B cell (primary cell): ENCODE results near the gene C1QL1.

Experiments
- EZH2 ChIP-seq: IDR thresholded peaks from 2 replicates; pipeline ENCODE4 v1.6.1; 2012; ENCODE audit warnings: borderline replicate concordance, low read depth, mild to moderate bottlenecking, moderate library complexity, low read length; ENCODE audit not compliant: insufficient read depth, poor library complexity, severe bottlenecking
- TF ChIP-seq, protein P1 (sequence below): fragments of 200-600 bp; IDR thresholded peaks from one replicate; pipeline ENCODE4 v1.8.0; 2022; ENCODE audit warnings: antibody characterized with exemption, mild to moderate bottlenecking

- TF ChIP-seq EZH2 = no peak
- TF ChIP-seq, protein P1, sequence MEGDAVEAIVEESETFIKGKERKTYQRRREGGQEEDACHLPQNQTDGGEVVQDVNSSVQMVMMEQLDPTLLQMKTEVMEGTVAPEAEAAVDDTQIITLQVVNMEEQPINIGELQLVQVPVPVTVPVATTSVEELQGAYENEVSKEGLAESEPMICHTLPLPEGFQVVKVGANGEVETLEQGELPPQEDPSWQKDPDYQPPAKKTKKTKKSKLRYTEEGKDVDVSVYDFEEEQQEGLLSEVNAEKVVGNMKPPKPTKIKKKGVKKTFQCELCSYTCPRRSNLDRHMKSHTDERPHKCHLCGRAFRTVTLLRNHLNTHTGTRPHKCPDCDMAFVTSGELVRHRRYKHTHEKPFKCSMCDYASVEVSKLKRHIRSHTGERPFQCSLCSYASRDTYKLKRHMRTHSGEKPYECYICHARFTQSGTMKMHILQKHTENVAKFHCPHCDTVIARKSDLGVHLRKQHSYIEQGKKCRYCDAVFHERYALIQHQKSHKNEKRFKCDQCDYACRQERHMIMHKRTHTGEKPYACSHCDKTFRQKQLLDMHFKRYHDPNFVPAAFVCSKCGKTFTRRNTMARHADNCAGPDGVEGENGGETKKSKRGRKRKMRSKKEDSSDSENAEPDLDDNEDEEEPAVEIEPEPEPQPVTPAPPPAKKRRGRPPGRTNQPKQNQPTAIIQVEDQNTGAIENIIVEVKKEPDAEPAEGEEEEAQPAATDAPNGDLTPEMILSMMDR = no peak
Measured at GRCh38 chr17:44910231-44911106, 57.6 kb downstream of the C1QL1 start.
